B cell (primary cell): ENCODE results near the gene STAMBPL1.

Source experiments
- EZH2 ChIP-seq: IDR thresholded peaks from 2 replicates; pipeline ENCODE4 v1.6.1; 2012; ENCODE audit warnings: borderline replicate concordance, low read depth, mild to moderate bottlenecking, moderate library complexity, low read length; ENCODE audit not compliant: insufficient read depth, poor library complexity, severe bottlenecking
- TF ChIP-seq, protein P1 (sequence below): fragments of 200-600 bp; IDR thresholded peaks from one replicate; pipeline ENCODE4 v1.8.0; 2022; ENCODE audit warnings: antibody characterized with exemption, mild to moderate bottlenecking

DNA sequence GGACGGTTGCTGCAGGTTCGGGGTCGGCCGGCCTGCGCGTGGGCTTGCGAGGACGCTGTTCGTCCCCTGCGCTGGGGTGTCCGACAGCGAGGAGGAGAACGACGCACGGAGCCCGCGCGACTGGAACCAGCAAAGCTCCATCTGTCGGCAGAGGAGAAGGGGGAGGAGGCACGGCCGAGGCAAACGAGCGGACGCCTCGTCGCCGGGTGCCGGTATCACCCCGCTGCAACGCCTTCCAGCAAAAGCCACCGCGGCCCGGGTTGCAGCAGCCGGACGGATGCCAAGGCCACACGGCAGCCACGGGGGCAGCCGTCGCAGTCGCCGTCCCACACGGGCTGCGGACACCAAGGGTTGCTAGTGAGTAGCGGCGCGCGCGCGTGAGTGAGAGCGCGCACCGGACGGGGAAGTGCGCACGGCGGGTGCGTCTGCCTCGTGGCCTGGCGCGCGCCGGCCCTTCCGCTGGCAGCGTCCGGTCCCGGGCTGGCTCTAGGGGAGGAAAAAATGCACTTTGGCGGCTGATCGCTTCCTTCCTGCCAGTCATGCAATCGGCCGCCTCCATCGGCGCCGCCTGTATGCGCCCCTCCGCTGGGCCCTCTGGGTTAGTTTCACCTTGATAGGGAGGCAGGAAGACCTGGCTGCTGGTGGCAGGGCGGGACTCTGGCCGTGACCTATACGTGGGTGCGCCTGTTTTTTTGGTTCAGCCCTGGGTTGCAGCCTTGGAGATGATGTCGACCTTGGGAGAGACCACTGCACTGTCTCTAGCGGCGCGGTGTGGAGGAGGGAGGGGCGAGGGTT is 434 bp downstream of the STAMBPL1 start:
- TF ChIP-seq, protein P1, sequence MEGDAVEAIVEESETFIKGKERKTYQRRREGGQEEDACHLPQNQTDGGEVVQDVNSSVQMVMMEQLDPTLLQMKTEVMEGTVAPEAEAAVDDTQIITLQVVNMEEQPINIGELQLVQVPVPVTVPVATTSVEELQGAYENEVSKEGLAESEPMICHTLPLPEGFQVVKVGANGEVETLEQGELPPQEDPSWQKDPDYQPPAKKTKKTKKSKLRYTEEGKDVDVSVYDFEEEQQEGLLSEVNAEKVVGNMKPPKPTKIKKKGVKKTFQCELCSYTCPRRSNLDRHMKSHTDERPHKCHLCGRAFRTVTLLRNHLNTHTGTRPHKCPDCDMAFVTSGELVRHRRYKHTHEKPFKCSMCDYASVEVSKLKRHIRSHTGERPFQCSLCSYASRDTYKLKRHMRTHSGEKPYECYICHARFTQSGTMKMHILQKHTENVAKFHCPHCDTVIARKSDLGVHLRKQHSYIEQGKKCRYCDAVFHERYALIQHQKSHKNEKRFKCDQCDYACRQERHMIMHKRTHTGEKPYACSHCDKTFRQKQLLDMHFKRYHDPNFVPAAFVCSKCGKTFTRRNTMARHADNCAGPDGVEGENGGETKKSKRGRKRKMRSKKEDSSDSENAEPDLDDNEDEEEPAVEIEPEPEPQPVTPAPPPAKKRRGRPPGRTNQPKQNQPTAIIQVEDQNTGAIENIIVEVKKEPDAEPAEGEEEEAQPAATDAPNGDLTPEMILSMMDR, result peak; percentile 30
- no peak for TF ChIP-seq EZH2
